ENCODE results near the gene UBA3. TPM values are rescaled to one million over a fixed set of nuclear protein-coding genes. Genes with fewer than 3 reads are reported as not detected.

Gene UBA3
- total and polyA plus RNA-seq, 7 donors = 20.5 to 59.3 (median 41.2) TPM

- intact Hi-C loops (cut with DNase I) = no loop called here
- Histone ChIP-seq H3K27ac (peak overlapping the region; percentile 98), H3K36me3 (ENCODE audit: insufficient read depth in 1 of 2, low read depth in 1 of 2) (no peaks in the 10 kb centered on the region)
These were observed 46.1 kb upstream of the UBA3 start for GRCh38 chr3:69126216-69126615.

GRCh38 chr3:69122403-69122802 is 42.2 kb upstream of the UBA3 start, which contains the start of gene LMOD3:
Gene LMOD3 (minus strand): TSS chr3:69122595. CDS start chr3:69122386, 209 bp downstream.
- H3K27me3 ChIP-seq (ENCODE audit: insufficient read depth in 3 of 3, low read length in 2 of 3) = no peaks in the 10 kb centered on the region
- H3K4me1 ChIP-seq = peaks cover 38% of the 10 kb centered on the region
- 15 to 31% (median 17%) methylated on average over 3 of the region's 3 CpGs for WGBS, 3 donors
- peak within 1 kb of the TSS; percentile 65 for H3K4me3 ChIP-seq
- peak within 1 kb of the TSS; percentile 98 for H3K27ac ChIP-seq
- intact Hi-C loops (cut with DNase I) = loop anchor here in 1 of 2 donors (2.0 kb wide), 1 partner anchor 20 kb away; no protein-coding TSS in a partner anchor
- DNase-seq (no peak), ATAC-seq (peak; percentile 80 to 85 (median 82))
- H3K9me3 ChIP-seq = no peaks in the 10 kb centered on the region
- TF ChIP-seq CTCF (IDR thresholded peaks at IDR 0.05) = no peak
- peaks cover 0 to 6% of the 10 kb centered on the region in 2 donors for H3K36me3 ChIP-seq (ENCODE audit: insufficient read depth in 1 of 2, low read depth in 1 of 2)

More at GRCh38 chr3:69126216-69126615, 46.1 kb upstream of the UBA3 start:
- H3K27me3 ChIP-seq (ENCODE audit: insufficient read depth in 3 of 3, low read length in 2 of 3) = no peaks in the 10 kb centered on the region
- ATAC-seq (no peak), DNase-seq (no peak)
- H3K4me1 ChIP-seq = peaks cover 36% of the 10 kb centered on the region
- H3K9me3 ChIP-seq = no peaks in the 10 kb centered on the region
- H3K4me3 ChIP-seq = peak overlapping the region; percentile 31
- no peak for TF ChIP-seq CTCF (IDR thresholded peaks at IDR 0.05)
- WGBS, 3 donors = 60 to 78% (median 70%) methylated on average over 3 of the region's 3 CpGs

- Histone ChIP-seq H3K4me3 (peak overlapping the region; percentile 65), H3K36me3 (ENCODE audit: insufficient read depth in 1 of 2, low read depth in 1 of 2) (peaks cover 0 to 6% of the 10 kb centered on the region in 2 donors), H3K27me3 (ENCODE audit: insufficient read depth in 3 of 3, low read length in 2 of 3) (no peaks in the 10 kb centered on the region), H3K4me1 (peaks cover 42% of the 10 kb centered on the region), H3K27ac (peak overlapping the region; percentile 98), H3K9me3 (no peaks in the 10 kb centered on the region)
- intact Hi-C loops (cut with DNase I) = loop anchor here in 1 of 2 donors (1.0 to 2.0 kb wide), 2 partner anchors 21 to 184 kb away; no protein-coding TSS in a partner anchor
- DNase-seq = peak; percentile 34 to 69
- 10 to 11% (median 10%) methylated on average over 8 of the region's 8 CpGs for WGBS, 3 donors
- TF ChIP-seq CTCF (IDR thresholded peaks at IDR 0.05) = no peak
- peak; percentile 60 to 82 (median 80) for ATAC-seq
These were observed 41.8 kb upstream of the UBA3 start for GRCh38 chr3:69121950-69122349.

- Histone ChIP-seq H3K27me3 (ENCODE audit: insufficient read depth in 3 of 3, low read length in 2 of 3) (no peaks in the 10 kb centered on the region), H3K4me3 (peak overlapping the region; percentile 65), H3K4me1 (peaks cover 38% of the 10 kb centered on the region), H3K9me3 (no peaks in the 10 kb centered on the region), H3K27ac (peak overlapping the region; percentile 98), H3K36me3 (ENCODE audit: insufficient read depth in 1 of 2, low read depth in 1 of 2) (peaks cover 0 to 6% of the 10 kb centered on the region in 2 donors)
- intact Hi-C loops (cut with DNase I) = loop anchor here in 1 of 2 donors (1.0 kb wide), 1 partner anchor 185 kb away; no protein-coding TSS in a partner anchor
- 32 to 42% (median 32%) methylated on average over 6 of the region's 6 CpGs for WGBS, 3 donors
- no peak for DNase-seq
- peak; percentile 52 to 68 (median 62) for ATAC-seq
- TF ChIP-seq CTCF (IDR thresholded peaks at IDR 0.05) = no peak
These were observed 41.3 kb upstream of the UBA3 start for GRCh38 chr3:69121513-69121912.
